Peyer's patch (tissue), 4 donors: ENCODE measurements around the gene APEX2. TPM values are rescaled to one million over a fixed set of nuclear protein-coding genes. Genes with fewer than 3 reads are reported as not detected.

Experiments used
- DNase-seq, 3 donors: peaks; one replicate each; pipeline ENCODE4 v3.0.0-alpha.2; 2017 to 2019
- H3K27ac ChIP-seq, 4 donors: fragments of 200-600 bp; sonication (generic); one replicate each; pipeline ENCODE4 v1.5.1; 2016 to 2019
- H3K27me3 ChIP-seq, 2 donors: fragments of 200-600 bp; sonication (generic); one replicate each; pipeline ENCODE4 v1.5.1; 2019
- H3K36me3 ChIP-seq, 3 donors: fragments of 200-600 bp; sonication (generic); one replicate each; pipeline ENCODE4 v1.5.1; 2016 to 2019
- H3K4me1 ChIP-seq, 4 donors: fragments of 200-600 bp; sonication (generic); one replicate each; pipeline ENCODE4 v1.5.1; 2016 to 2019
- H3K4me3 ChIP-seq, 4 donors: fragments of 200-600 bp; sonication (generic); 1 replicate in 3 of 4; 2 replicates in 1 of 4; pipeline ENCODE4 v1.5.1; 2016 to 2019; ENCODE audit warnings: mild to moderate bottlenecking in 1 of 4
- H3K9me3 ChIP-seq, 4 donors: fragments of 200-600 bp; sonication (generic); one replicate each; pipeline ENCODE4 v1.5.1; 2016 to 2019; ENCODE audit warnings: mild to moderate bottlenecking in 1 of 4
- CTCF ChIP-seq, 6 experiments: fragments of 450-650 bp in 4 of 6; fragments of 200-600 bp in 2 of 6; sonication (generic) in 1 of 6; IDR thresholded peaks; one replicate each; pipeline ENCODE4 v1.5.1; 2017 to 2019; ENCODE audit warnings: antibody characterized with exemption in 6 of 6, mild to moderate bottlenecking in 3 of 6, moderate library complexity in 1 of 6
- POLR2A ChIP-seq, 2 donors: fragments of 450-650 bp; IDR thresholded peaks; one replicate each; pipeline ENCODE4 v1.5.1; 2017; ENCODE audit warnings: antibody characterized with exemption in 2 of 2, mild to moderate bottlenecking in 2 of 2, moderate library complexity in 2 of 2
- total RNA-seq, 4 donors: library from RNA; depleted of rRNA; stranded (reverse); fragments of >200 nt; gene quantifications; one replicate each; pipeline ENCODE4 v1.1.0, GENCODE V29; 2016

APEX2 gene, protein sequence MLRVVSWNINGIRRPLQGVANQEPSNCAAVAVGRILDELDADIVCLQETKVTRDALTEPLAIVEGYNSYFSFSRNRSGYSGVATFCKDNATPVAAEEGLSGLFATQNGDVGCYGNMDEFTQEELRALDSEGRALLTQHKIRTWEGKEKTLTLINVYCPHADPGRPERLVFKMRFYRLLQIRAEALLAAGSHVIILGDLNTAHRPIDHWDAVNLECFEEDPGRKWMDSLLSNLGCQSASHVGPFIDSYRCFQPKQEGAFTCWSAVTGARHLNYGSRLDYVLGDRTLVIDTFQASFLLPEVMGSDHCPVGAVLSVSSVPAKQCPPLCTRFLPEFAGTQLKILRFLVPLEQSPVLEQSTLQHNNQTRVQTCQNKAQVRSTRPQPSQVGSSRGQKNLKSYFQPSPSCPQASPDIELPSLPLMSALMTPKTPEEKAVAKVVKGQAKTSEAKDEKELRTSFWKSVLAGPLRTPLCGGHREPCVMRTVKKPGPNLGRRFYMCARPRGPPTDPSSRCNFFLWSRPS
- 10 to 100 TPM; 12.4 to 17.8 (median 15.7) TPM for total RNA-seq

GRCh38 chrX:54999717-55000598 lies at the start of gene APEX2:
TSS of gene APEX2 (plus strand) at chrX:55000363. CDS start at chrX:55000423, 60 bp downstream.
- Histone ChIP-seq H3K27ac (peak within 1 kb of the TSS; percentile 80 to 94 (median 86)), H3K36me3 (peaks cover 0 to 15% (median 0%) of the 10 kb centered on the region in 3 donors), H3K4me3 (peak within 1 kb of the TSS; percentile 50 to 72 (median 62)), H3K9me3 (no peaks in the 10 kb centered on the region), H3K4me1 (peaks cover 0 to 8% (median 0%) of the 10 kb centered on the region in 4 donors), H3K27me3 (no peaks in the 10 kb centered on the region)
- TF ChIP-seq POLR2A (IDR thresholded peaks at IDR 0.05) (peak; percentile 56 to 70), CTCF (IDR thresholded peaks at IDR 0.05) (no peak)
- DNase-seq, result peak; percentile 86 to 96 (median 91)

- Histone ChIP-seq H3K4me1 (no peaks in the 10 kb centered on the region), H3K27me3 (no peaks in the 10 kb centered on the region), H3K9me3 (no peaks in the 10 kb centered on the region), H3K4me3 (no peak overlapping the region), H3K27ac (no peak overlapping the region), H3K36me3 (no peaks in the 10 kb centered on the region)
- TF ChIP-seq CTCF (IDR thresholded peaks at IDR 0.05), result no peak
- no peak for TF ChIP-seq POLR2A (IDR thresholded peaks at IDR 0.05)
- no peak for DNase-seq
These were observed 49.3 kb upstream of the APEX2 start for GRCh38 chrX:54950730-54951375.

DNA sequence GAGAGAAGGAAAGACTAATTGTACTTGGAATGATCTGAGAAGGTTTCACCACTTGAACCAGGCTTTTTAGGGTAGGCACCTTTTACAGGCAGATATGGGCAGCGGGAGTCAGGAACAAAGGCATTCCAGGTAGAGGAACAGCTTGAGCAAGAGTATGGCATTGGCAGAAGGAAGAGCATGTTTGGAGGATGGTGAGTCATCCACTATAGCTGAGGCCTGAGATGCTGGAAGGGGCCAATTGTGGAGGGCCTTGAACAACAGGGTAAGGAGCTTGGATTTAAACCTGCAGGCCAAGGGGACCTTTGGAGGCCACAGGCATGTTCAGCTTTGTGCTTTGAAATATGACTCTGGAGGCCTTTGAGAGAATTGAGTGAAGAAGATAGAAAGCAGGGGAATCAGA lies 38.4 kb upstream of the APEX2 start:
- Histone ChIP-seq H3K27me3 (no peaks in the 10 kb centered on the region), H3K4me1 (no peaks in the 10 kb centered on the region), H3K36me3 (no peaks in the 10 kb centered on the region), H3K27ac (no peak overlapping the region), H3K4me3 (no peak overlapping the region), H3K9me3 (no peaks in the 10 kb centered on the region)
- DNase-seq, result no peak
- TF ChIP-seq POLR2A (IDR thresholded peaks at IDR 0.05) (no peak), CTCF (IDR thresholded peaks at IDR 0.05) (no peak)

DNA sequence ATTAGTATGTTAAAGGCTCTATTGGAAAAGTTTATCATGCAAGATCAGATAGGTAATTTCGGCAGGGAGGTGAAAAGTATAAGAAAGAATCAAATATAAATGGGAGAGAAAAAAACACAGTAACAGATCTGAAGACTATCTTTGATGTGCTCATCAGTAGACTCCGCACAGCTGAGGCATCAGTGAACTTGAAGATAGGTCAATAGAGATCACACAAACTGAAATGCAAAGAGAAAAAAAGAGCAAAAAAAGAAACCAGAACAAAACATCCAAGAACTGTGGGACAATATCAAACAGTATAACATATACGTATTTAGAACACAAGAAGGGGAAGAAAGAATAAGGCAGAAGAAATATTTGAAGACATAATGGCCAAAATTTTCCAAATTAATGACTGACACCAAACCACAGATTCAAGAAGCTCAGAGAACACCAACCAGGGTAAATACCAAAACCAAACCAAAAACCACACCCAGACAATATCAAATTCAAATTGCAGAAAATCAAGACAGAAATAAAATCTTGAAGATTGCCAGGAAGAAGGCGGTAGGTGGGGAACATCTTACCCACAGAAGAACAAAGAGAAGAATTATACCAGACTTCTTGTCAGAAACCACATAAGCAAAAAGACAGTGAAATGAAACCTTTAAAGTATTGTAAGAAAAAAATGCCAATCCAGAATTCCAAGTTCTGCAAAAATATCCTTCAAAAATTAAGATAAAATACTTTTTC lies 35.2 kb upstream of the APEX2 start:
- Histone ChIP-seq H3K4me1 (no peaks in the 10 kb centered on the region), H3K27me3 (no peaks in the 10 kb centered on the region)

More for the DNA sequence above, 35.2 kb upstream of the APEX2 start:
- Histone ChIP-seq H3K9me3 (no peaks in the 10 kb centered on the region), H3K27ac (no peak overlapping the region), H3K36me3 (no peaks in the 10 kb centered on the region), H3K4me3 (no peak overlapping the region)
- no peak for DNase-seq
- TF ChIP-seq POLR2A (IDR thresholded peaks at IDR 0.05) (no peak), CTCF (IDR thresholded peaks at IDR 0.05) (no peak)
